ENCODE measurements around the gene PTBP2.

Gene PTBP2

DNA sequence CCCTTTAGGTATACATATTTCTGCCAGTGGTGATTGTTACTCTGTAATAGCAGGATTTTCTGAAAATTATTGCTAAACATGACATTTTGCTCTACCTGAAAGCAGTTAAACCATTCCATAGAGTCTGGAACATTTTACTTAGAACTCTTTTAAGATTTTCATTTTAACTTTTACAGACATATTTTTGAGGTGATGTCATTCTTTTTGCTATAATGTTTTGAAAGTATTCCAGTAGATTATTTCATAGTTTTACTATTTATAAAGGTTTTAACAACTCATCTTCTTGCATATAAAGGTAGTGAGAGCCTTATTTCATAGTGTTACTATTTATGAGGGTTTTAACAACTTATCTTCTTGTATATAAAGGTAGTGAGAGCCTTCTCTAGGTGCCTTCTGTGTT lies 42.9 kb downstream of the PTBP2 start:
- CTCF ChIA-PET: interaction anchor here (1.5 kb wide), 1 partner anchor 10 kb away, joined by 5 read pairs; no protein-coding TSS in a partner anchor
- POLR2A ChIA-PET: no interaction called here
- DNase-seq (ENCODE audit: extremely low spot score): no peak
- TF ChIP-seq, protein P1, sequence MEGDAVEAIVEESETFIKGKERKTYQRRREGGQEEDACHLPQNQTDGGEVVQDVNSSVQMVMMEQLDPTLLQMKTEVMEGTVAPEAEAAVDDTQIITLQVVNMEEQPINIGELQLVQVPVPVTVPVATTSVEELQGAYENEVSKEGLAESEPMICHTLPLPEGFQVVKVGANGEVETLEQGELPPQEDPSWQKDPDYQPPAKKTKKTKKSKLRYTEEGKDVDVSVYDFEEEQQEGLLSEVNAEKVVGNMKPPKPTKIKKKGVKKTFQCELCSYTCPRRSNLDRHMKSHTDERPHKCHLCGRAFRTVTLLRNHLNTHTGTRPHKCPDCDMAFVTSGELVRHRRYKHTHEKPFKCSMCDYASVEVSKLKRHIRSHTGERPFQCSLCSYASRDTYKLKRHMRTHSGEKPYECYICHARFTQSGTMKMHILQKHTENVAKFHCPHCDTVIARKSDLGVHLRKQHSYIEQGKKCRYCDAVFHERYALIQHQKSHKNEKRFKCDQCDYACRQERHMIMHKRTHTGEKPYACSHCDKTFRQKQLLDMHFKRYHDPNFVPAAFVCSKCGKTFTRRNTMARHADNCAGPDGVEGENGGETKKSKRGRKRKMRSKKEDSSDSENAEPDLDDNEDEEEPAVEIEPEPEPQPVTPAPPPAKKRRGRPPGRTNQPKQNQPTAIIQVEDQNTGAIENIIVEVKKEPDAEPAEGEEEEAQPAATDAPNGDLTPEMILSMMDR (IDR thresholded peaks at IDR 0.05; ENCODE audit: control extremely low read depth, extremely low read depth, low read depth, missing control alignments): no peak

DNA sequence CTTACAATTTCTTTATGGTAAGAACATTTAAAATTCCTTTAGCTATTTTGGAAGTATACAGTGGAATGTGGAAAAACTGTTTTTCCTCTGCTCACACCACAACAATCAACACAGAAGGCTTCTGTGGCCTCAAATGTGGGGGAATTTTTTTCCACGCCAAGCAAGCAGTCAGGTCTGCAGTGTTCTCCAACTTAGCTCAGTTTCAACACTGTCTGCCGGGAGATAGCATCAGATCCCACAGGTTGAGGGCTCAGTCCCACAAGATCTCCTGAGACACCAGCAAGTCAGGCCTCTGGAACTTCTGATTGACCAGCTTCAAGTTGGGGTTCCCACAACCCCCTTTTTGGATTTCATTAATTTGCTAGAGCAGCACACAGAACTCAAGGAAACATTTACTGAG lies 50.3 kb downstream of the PTBP2 start:
- TF ChIP-seq, protein P1 (IDR thresholded peaks at IDR 0.05; ENCODE audit: control extremely low read depth, extremely low read depth, low read depth, missing control alignments): no peak
- POLR2A ChIA-PET: no interaction called here
- no peak for DNase-seq (ENCODE audit: extremely low spot score)
- CTCF ChIA-PET: no interaction called here

DNA sequence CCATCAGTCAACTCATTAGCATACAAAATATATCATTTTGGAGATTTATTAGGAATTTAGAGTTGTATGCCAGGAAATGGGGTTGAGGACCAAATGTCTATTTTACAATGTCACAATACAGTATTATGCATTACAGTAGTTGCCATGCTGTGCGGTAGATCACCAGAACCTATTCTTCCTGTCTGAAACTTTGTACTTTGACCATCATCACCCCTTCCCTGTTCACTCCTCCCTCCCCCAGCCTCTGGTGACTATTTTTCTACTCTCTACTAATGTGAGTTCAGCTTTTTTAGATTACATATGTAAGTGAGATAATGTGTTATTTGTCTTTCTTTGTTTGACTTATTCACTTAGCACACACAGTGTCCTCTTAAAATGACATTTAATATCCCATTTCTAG lies 50.8 kb downstream of the PTBP2 start:
- CTCF ChIA-PET: no interaction called here
- POLR2A ChIA-PET: no interaction called here
- no peak for DNase-seq (ENCODE audit: extremely low spot score)
- TF ChIP-seq, protein P1 (IDR thresholded peaks at IDR 0.05; ENCODE audit: control extremely low read depth, extremely low read depth, low read depth, missing control alignments): no peak

DNA sequence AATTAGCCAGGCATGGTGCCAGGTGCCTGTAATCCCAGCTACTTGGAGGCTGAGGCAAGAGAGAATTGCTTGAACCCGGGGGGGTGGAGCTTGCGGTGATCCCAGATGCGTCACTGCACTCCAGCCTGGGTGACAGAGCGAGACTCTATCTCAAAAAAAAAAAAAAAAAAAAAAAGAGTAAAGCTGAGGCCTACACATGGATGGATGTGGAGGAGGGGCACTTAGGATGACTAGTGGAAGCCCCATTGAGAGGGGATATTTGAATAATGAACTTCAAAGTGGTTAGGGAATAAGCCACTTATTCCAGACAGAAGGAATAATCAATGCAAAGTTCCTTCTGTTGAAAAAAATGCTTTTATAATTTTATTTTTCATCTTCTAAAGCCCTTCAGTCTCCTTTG lies 51.4 kb downstream of the PTBP2 start:
- no peak for DNase-seq (ENCODE audit: extremely low spot score)
- CTCF ChIA-PET: no interaction called here
- TF ChIP-seq, protein P1 (IDR thresholded peaks at IDR 0.05; ENCODE audit: control extremely low read depth, extremely low read depth, low read depth, missing control alignments): no peak
- POLR2A ChIA-PET: no interaction called here

DNA sequence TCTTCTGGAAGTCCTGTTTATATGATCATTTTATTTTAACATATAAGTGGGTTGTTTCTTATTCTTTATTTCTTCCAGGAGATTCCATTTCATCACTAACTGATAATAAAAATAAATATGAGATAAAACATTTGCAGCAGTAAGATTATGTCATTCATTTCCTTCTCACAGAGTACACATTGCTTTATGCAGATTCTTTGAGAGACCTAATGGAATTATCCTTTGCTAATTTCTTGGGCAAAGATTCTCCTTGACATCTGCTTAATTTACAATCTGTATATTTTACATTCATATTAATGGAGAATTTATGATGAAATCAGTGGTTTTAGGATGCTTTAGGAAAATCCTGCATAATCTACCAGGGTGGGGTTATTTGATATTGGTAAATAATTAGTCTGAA lies 60.6 kb downstream of the PTBP2 start:
- ChIA-PET CTCF (no interaction called here), POLR2A (no interaction called here)
- TF ChIP-seq, protein P1 (IDR thresholded peaks at IDR 0.05; ENCODE audit: control extremely low read depth, extremely low read depth, low read depth, missing control alignments): no peak
- DNase-seq (ENCODE audit: extremely low spot score): no peak

DNA sequence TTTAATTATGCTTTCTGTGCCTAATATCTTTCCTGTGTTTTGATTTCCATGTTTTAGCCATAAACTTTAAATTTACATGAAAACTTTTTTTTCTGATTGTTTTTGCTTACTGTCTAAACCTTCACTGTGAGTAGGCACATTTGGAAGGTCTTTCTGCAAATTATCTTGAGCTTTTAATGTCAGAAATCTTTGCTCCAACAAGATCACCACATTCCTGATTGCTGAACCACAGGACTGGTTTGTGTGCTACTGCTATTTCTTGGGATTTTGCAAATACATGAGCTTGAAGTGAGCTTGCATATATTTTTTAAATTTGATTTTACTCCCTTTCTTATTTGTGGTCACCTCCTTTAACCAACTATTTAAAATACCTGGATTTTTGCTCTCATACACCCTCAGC lies 61.3 kb downstream of the PTBP2 start:
- TF ChIP-seq, protein P1 (IDR thresholded peaks at IDR 0.05; ENCODE audit: control extremely low read depth, extremely low read depth, low read depth, missing control alignments): no peak
- CTCF ChIA-PET: no interaction called here
- POLR2A ChIA-PET: no interaction called here
- DNase-seq (ENCODE audit: extremely low spot score): no peak

DNA sequence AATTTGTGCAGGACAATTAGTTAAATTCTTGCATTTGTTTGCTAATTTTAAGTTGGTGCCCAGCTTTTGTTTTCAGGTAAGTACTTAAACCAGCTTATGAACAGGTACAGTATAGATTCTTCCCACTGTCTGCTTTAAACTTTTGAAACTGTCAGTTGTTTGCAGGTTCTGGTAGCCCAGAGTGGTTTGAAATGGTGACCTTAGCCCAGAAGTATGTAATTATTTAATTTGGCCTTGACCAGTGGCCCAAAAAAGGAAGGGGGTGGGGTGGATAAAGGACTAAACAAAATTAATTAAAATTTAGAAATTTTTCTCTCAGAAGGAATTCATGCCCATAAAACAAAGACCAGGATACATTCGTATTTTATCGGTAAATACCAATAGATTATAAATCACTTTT lies 69.0 kb downstream of the PTBP2 start:
- ChIA-PET POLR2A (no interaction called here), CTCF (no interaction called here)
- no peak for DNase-seq (ENCODE audit: extremely low spot score)

More for the DNA sequence above, 69.0 kb downstream of the PTBP2 start:
- TF ChIP-seq, protein P1 (IDR thresholded peaks at IDR 0.05; ENCODE audit: control extremely low read depth, extremely low read depth, low read depth, missing control alignments): no peak
